ENCODE measurements around the gene SEMA3E. TPM values are rescaled to one million over a fixed set of nuclear protein-coding genes. Genes with fewer than 3 reads are reported as not detected.

Gene SEMA3E
- total RNA-seq, 4 donors from 2014 or later, result 10.1 to 29.2 (median 15.8) TPM

DNA sequence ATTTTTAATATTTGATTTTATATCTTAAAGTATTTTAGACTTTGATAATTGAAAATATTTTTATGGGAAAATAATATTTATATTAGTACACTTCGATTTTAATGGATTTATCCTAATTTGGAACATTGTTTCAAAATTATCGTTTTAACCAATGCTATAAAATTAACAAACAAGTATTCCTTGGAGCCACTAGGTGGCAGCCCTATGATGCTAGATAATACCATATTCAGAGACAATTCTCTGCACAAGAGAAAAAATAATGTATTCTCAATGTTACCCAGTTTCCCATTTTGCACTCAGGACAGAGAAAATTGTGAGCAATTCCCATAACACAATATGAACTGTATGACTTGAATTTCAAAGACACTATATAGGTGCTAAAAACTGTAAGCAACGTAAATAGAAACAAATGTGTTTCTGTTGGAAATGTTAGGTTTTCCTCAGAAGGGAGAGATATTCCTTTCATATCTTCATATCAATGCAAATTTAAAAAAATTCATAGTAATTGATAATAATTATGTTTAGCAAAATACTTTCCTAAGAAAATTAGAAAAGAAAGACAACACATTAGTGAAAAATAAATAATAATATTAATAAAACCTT lies 237.8 kb downstream of the SEMA3E start:
- H3K27me3 ChIP-seq, result no peaks in the 10 kb centered on the region
- DNase-seq (ENCODE audit: extremely low spot score), result no peak
- H3K36me3 ChIP-seq, result no peaks in the 10 kb centered on the region
- H3K4me1 ChIP-seq, result peaks cover 0 to 6% (median 0%) of the 10 kb centered on the region in 4 donors
- 29% methylated on average over 3 of the region's 3 CpGs for WGBS
- intact Hi-C loops (cut with DNase I), result no loop called here
- TF ChIP-seq POLR2A (IDR thresholded peaks at IDR 0.05; ENCODE audit: low read depth), result no peak
- TF ChIP-seq, protein P1, sequence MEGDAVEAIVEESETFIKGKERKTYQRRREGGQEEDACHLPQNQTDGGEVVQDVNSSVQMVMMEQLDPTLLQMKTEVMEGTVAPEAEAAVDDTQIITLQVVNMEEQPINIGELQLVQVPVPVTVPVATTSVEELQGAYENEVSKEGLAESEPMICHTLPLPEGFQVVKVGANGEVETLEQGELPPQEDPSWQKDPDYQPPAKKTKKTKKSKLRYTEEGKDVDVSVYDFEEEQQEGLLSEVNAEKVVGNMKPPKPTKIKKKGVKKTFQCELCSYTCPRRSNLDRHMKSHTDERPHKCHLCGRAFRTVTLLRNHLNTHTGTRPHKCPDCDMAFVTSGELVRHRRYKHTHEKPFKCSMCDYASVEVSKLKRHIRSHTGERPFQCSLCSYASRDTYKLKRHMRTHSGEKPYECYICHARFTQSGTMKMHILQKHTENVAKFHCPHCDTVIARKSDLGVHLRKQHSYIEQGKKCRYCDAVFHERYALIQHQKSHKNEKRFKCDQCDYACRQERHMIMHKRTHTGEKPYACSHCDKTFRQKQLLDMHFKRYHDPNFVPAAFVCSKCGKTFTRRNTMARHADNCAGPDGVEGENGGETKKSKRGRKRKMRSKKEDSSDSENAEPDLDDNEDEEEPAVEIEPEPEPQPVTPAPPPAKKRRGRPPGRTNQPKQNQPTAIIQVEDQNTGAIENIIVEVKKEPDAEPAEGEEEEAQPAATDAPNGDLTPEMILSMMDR (IDR thresholded peaks at IDR 0.05), result peak; percentile 62 to 71 (median 69)
- no peaks in the 10 kb centered on the region for H3K9me3 ChIP-seq
- H3K4me3 ChIP-seq, result no peak overlapping the region
- H3K27ac ChIP-seq (replicated peaks in 1 of 4), result no peak overlapping the region

DNA sequence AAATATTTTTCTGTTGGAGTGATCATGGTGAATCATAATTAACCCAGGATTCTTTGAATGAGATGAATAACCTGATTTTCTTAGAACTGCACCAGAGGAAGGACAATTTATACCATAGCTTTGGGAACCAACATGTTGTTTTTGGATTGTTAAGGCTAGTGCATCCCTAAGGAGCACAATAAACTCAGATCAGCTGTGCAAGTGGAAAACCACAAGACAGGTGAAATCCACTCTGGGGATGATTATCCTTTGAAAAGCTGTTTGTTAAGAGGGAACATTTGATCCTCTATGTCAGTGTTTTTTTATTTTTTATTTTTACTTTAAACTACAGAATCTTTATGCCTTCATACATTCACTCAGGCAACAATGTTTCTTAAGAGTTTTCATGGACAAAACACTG lies 254.2 kb downstream of the SEMA3E start:
- no peaks in the 10 kb centered on the region for H3K4me1 ChIP-seq
- intact Hi-C loops (cut with DNase I), result no loop called here
- H3K27me3 ChIP-seq, result no peaks in the 10 kb centered on the region
- H3K4me3 ChIP-seq, result no peak overlapping the region
- H3K9me3 ChIP-seq, result no peaks in the 10 kb centered on the region
- peaks cover 0 to 5% (median 0%) of the 10 kb centered on the region in 4 donors for H3K36me3 ChIP-seq
- TF ChIP-seq POLR2A (IDR thresholded peaks at IDR 0.05; ENCODE audit: low read depth) (no peak), POLR2AphosphoS5 (IDR thresholded peaks at IDR 0.05) (no peak), EP300 (IDR thresholded peaks at IDR 0.05) (no peak)
- TF ChIP-seq, protein P1 (IDR thresholded peaks at IDR 0.05), result no peak
- no peak for DNase-seq (ENCODE audit: extremely low spot score)
- H3K27ac ChIP-seq (replicated peaks in 1 of 4), result no peak overlapping the region

DNA sequence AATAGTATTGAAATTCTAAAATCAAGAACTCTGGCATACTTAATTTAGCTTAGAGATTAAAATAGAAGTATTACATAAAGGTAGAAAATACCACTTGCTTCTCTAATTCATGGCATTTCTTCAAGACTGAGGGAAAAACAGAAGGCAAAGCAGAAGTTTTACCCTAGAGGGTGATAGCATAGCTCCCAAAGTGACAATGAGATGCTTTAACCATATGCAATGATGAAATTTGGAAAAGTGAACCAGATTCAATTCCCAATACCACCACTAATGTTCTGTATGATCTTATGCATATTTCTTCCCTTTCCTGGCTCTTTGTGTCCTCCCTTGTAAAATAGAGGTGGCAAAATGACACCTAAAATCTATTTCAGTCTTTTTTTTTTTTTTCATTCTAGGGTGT lies 260.5 kb downstream of the SEMA3E start:
- no peak overlapping the region for H3K4me3 ChIP-seq
- no peak overlapping the region for H3K27ac ChIP-seq (replicated peaks in 1 of 4)
- intact Hi-C loops (cut with DNase I), result no loop called here
- no peaks in the 10 kb centered on the region for H3K9me3 ChIP-seq
- H3K36me3 ChIP-seq, result peaks cover 0 to 7% (median 0%) of the 10 kb centered on the region in 4 donors
- TF ChIP-seq POLR2A (IDR thresholded peaks at IDR 0.05; ENCODE audit: low read depth) (no peak), POLR2AphosphoS5 (IDR thresholded peaks at IDR 0.05) (no peak), EP300 (IDR thresholded peaks at IDR 0.05) (no peak)
- TF ChIP-seq, protein P1 (IDR thresholded peaks at IDR 0.05), result no peak
- no peaks in the 10 kb centered on the region for H3K27me3 ChIP-seq
- DNase-seq (ENCODE audit: extremely low spot score), result no peak
- H3K4me1 ChIP-seq, result no peaks in the 10 kb centered on the region

DNA sequence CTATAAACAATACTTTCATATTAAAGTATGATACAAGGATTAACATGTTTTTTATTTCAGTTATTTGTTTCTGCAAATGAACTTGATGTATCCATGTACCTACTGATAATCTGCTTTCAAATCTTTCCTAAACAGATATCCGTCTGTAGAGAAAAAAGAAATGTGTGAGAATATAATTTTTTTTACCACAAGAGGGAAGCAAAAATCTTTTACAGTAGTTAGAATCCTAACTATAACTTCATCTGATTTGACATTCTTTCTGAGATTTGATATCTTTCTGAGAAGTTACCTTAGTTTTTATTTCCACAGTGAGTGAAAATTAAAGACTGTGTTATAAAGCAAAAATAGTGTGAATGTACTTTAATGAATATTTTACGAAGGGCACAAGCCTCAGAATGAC lies 282.3 kb downstream of the SEMA3E start:
- no peak for TF ChIP-seq POLR2A (IDR thresholded peaks at IDR 0.05; ENCODE audit: low read depth)
- TF ChIP-seq POLR2AphosphoS5 (IDR thresholded peaks at IDR 0.05), result no peak
- TF ChIP-seq, protein P1 (IDR thresholded peaks at IDR 0.05), result no peak
- TF ChIP-seq EP300 (IDR thresholded peaks at IDR 0.05), result no peak
- 47% methylated on average over 2 of the region's 2 CpGs for WGBS

DNA sequence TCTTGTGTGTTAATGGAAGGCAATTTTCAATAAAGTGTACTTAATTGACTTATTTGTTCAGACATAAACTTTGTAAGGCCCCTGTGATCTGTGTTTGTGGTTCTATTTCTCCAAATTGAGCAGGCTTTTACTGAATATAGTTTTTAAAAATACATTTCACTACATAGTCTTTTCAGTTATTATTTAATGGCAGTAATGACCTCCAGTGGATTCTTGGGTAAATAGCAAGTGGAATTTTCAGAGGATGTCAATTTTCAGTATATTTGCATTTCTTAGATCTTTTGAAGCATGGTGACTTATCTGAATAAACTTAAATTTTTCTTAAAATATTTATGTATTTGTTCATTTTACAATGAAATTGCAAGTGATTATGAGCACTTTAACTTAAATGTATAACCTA lies 283.2 kb downstream of the SEMA3E start:
- H3K4me1 ChIP-seq, result peaks cover 0 to 5% (median 0%) of the 10 kb centered on the region in 4 donors
- H3K27ac ChIP-seq (replicated peaks in 1 of 4), result no peak overlapping the region
- intact Hi-C loops (cut with DNase I), result no loop called here
- no peak for DNase-seq (ENCODE audit: extremely low spot score)
- H3K4me3 ChIP-seq, result no peak overlapping the region
- no peaks in the 10 kb centered on the region for H3K27me3 ChIP-seq
- H3K36me3 ChIP-seq, result no peaks in the 10 kb centered on the region
- no peaks in the 10 kb centered on the region for H3K9me3 ChIP-seq
- TF ChIP-seq, protein P1 (IDR thresholded peaks at IDR 0.05), result no peak
- TF ChIP-seq POLR2AphosphoS5 (IDR thresholded peaks at IDR 0.05) (no peak), EP300 (IDR thresholded peaks at IDR 0.05) (no peak), POLR2A (IDR thresholded peaks at IDR 0.05; ENCODE audit: low read depth) (no peak)

More for the DNA sequence above, 282.3 kb downstream of the SEMA3E start:
- Histone ChIP-seq H3K9me3 (no peaks in the 10 kb centered on the region), H3K4me1 (peaks cover 0 to 5% (median 0%) of the 10 kb centered on the region in 4 donors), H3K36me3 (no peaks in the 10 kb centered on the region), H3K4me3 (no peak overlapping the region), H3K27ac (replicated peaks in 1 of 4) (no peak overlapping the region), H3K27me3 (no peaks in the 10 kb centered on the region)
- intact Hi-C loops (cut with DNase I), result no loop called here
- no peak for DNase-seq (ENCODE audit: extremely low spot score)
